Putamen (tissue), 1 donor: ENCODE data around the gene IL12A.
A peak's percentile ranks its signal among the peaks of the same experiment; 100 is the strongest.

Experiments used
- DNase-seq: peaks from one replicate; pipeline ENCODE4 v3.0.0-alpha.2; 2016; ENCODE audit warnings: low spot score

The IL12A gene

DNA sequence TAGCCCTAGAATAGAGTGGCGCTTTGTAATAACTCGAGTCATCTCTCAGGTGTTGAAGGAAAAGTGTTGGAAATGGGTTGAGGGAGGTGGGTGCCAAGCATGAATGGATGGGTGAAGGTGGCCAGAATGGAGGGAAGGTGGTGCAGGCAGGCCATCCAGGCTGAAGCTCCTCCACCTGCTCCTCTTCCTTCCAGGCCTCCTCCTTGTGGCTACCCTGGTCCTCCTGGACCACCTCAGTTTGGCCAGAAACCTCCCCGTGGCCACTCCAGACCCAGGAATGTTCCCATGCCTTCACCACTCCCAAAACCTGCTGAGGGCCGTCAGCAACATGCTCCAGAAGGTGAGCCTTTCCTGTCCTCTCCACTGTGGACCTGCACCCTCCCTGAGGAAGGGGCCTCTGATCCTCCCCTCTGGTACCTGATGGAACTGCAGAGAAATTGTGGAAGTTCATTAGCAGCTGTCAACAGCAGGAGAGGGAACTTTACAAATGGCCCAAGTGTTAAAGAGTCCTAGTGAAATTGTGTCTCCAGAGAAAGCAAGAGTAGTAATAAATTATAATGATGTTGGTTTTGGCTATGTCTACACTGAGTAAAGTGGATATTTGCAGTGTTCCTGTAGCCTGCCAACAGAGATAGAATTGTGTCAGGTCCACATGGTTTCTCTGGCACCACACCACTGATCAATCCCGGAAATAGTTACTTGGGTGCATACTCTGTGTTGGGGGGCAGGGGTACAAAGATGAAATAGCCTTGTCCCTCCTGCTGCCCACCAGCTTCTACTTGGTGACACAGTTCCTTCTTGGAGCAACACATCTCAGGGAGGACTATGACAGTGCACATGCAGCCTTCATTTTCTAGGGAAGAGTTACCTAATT lies 1.6 kb downstream of the IL12A start:
- no peak for DNase-seq

DNA sequence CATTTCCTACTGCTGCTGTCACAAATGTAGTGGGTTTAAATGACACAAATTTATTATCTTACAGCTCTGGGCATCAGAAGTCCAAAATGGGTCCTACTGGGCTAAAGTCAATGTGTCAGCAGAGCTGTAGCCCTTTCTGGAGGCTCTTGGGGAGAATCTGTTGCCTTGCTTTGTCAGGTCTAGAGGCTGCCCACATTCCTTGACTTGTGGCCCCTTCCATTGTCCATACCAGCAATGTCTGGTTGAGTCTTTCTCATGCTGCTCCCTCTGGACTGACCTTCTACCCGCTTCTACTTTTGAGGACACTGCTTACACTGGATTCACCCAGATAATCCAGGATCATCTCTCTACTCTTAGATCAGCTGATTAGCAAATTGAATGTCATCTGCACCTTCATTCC lies 3.0 kb downstream of the IL12A start:
- no peak for DNase-seq

DNA sequence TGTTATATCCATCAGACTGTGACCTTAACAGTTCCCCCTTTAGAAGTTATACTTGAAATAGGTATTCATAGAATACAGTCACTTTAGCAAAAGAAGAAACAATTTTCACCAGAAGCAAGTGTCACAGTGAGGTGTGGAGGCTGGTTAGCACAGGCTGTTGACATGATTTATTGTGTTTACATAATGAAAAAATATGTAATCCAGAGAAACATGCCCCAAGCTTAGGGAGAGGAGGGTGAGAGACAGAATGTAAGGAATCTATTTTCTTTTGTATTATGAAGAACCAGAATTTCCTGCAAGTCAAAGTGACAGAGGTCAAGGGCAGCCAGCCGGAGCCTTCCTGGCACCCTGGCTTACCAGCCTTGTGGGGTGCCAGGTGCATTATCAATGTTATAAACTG lies 4.0 kb downstream of the IL12A start:
- DNase-seq = no peak

DNA sequence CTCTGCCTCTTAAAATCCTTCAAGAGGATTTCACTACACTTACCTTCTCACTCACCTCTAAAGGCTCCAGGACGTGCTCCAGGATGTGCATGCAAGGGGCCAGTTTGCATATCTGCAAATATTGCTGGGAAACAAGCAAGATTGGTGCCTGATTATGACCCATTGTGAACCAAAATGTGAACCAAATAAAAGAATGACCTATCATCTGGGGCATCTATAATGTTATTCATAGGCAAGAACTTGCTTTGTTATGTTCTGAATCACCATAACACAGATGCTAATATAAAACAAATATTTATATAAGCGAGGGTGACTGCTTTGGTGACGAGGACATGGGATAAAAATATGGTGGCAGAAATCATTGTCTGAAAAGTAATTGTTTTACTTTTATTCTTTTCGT lies 5.5 kb downstream of the IL12A start:
- no peak for DNase-seq

DNA sequence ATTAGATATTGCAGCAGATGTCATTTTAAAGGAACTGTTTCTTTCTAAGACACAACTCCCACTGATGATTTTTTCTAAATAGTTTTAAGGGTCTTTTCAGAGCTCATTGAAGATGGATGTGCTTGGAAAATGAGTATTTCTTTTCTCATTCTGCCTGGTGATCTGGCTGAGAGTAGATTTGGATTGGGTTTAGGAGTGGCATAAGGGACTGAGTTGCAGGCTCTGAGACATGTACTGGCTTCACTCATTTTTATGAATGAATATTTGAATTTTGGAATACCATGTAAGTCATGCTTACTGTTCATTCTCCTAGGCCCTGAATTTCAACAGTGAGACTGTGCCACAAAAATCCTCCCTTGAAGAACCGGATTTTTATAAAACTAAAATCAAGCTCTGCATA lies 6.5 kb downstream of the IL12A start:
- DNase-seq = no peak

DNA sequence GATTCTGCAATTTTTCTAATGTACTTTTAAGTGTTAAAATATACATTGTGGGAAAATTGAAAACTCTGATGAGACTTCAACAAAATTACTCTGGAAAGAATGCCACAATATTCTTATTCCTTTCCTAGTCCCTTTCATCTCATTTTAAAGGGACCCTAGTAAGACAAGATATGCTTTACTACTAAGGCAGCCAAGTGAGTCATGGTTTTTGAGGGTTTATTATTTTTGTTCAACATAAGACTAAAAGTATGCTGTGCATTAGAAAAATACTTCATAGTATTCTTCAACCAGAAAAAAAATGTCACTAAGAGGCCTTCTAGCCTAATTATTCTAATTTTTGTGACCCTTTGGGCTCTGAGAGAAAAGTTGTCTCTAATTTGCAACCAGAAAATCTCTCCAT lies 7.4 kb downstream of the IL12A start:
- no peak for DNase-seq

DNA sequence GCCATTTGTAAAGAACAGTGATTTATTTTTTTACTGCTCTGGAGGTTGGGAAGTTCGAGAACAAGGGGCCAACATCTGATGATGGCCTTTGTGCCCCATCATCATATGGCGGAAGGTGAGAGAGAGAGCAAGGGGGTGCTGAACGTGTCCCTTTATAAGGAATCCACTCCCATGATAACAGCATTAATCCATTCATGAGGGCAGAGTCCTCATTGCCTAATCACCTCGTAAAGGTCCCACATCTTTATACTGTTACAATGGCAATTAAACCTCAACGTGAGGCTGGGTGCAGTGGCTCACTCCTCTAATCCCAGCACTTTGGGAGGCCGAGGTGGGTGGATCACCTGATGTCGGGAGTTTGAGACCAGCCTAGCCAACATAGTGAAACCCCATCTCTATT lies 8.3 kb downstream of the IL12A start:
- DNase-seq = no peak

DNA sequence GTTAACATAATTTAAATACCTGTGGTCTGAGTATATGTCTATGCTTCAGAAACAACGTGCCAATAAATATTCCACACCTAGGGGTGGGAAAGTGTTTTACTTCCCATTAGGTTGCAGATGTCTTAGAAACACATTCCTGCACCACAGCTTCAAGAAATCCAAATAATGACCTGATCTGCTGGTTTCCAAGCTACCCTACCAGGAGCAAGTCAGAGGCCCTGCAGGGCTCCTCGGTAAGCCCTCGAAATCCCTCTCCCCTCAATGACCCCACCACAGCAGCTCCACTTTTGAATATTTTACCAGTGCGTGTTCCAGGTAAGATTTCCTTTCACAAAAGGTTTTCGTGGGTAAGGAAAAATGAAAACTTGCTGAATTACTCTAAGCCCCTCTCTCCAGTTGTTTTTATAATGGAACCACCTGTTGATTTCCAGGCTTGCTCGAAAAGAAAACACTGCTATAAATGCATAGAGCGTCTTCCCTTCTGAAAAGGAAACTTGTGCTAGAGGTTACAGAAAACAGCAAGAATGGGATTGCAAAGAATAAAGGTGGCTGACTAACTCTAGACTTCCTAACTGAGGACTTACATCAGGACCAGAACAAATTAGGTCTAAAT lies 12.6 kb downstream of the IL12A start:
- no peak for DNase-seq

DNA sequence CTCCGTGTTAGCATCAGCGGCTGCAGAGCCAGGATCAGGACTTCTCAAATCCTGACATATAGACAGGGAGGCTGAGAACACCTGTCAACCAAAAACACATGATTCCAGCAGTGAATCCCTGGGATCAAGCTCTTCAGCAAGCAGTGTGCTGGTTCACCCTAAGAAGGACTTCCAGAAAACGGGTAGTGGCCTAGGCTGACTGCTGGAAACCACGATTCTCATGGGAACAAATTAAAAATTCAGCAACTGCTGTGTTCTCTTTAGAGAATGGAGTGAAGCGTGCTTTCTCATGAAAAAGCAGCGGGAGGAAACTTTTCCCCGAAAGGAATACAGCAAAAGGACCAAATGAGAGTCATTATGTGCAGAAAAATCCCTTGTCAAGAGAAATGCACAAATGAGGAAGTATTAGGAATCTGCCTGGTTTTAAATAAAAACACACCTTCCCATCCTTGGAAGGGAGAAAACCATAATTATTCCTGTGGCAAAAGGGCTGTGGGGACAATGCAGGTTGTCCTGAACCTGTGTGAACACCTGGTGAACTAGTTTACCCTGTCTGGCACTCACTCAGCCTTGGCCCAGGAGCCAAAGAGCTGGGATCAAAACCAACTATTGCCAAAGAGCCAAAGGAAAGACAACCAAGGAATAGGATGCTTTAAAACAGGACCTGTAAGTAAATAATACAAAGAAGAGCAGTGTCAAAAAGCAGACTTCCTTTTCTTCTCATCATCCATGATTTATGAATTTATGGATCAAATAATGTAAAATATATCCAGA lies 13.4 kb downstream of the IL12A start:
- no peak for DNase-seq

DNA sequence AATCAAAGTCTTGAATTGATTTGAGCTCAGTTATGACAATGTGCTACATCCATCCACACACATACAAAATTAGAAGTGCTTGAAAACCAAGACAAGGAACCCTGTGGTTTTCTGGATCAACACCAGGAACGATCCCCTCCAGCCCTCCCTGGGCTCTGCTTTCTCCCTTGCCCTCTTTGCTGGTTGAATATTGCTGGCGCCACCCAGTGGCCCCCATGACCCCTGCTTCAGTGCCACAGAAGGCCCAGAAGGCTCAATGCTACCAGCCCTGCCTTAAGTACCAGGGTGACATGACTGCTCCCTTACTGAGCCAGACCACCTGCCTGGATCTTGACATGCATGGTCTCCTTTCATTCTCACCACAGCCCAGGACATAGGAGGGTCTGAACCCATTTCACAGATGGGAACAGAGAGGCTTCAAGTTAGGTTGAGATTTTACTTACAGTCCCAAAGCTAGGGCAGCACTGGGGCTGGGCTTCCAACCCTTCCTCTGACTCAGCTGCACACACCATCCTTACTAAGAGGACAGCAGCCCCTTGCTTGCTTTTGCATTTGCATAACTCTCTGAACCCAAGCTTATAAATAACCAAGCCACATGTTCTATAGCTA lies 15.0 kb downstream of the IL12A start:
- DNase-seq = peak; percentile 73

DNA sequence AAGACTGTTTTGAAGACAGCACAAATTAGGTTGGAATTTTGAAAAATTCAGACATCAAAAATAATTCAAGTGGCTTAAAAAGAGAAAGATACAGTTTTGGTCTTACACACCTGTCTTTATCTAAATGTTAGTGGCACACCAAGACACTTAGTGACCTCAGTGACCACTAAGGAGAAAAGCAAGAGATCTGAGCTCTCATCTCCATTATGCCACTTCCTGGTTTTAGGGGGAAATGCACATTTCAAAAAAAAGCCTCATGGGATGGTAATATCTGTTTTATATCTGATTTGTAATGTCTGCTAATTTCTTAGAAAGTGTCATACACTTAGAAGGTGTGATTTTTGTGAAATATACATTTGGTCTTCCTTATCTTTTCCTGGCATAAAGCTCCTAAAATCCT lies 16.4 kb downstream of the IL12A start:
- DNase-seq = no peak

DNA sequence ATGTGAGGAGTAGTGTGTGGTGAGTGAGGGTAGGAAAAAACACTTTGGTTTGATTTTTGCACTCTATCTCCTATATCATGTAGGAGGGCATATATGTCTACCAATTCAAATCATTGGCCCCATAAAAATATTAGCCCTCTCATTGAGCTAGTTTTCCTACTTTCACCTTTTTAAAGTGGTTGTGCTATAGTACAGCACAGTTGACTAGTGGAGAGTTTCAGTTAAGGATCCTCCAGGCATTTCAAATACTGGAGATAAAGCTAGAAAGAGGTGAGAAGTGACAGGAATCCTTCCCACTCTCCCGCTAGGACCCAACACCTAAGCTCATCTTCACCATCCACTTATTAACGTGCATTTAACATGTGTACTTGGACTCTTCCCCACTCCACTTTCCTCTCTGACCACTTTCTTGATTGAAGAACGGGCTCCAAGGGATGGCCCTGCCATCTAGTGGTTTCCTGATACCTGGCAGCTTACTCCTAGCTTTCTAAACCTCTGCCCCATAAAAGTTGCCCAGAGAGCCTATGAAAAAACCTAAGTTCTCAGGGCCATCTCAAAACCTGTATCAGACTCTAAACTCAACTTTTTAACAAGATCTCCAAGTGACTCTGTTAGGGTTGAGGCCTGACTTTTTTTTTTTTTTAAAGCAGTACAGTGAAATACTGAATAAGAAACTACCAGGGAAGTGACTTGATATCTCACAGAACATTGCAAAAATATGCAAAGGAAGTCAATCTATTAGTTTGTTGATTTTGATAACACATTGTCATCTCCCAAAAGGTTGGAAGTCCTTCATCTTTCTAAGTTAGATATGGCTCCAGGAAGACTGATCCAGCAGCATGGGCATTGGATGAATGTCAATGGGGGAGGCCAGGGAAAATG lies 17.9 kb downstream of the IL12A start:
- peak; percentile 59 for DNase-seq

DNA sequence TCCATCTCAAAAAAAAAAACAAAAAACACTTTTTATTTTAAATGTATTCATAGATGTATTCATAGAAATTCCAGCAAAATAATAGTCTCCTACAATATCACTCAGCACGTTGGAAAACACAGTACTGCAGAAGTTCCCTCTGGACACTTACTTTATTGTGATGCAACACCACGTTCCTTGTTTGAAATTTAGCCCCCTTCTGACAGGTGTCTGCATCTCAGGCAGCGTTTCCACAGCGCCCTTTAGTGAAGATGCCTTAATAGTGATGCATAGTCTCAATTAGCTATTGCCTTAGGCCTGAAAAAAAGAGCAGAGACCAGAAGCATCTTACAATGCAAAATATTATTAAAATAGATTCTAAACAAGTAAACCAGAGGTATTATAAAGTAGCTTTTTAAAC lies 20.3 kb downstream of the IL12A start:
- DNase-seq = no peak

DNA sequence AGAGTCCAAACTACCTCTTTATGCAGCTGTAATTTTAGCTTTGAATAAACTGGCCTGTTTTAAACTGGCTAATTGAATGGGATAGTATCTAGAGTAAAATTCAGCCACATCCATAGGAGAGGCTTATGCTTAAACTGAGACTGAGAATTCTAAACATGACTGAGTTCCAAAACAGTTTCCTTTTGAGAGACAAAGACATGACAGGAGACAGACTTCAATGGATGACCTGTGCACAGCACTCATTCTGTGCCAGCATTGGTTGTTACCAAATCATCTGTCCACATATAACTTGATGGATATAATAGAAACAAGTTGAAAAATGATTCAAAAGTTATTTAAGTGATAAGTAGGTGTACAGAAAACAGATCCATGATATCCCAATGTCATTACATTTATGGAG lies 20.9 kb downstream of the IL12A start:
- DNase-seq = no peak

DNA sequence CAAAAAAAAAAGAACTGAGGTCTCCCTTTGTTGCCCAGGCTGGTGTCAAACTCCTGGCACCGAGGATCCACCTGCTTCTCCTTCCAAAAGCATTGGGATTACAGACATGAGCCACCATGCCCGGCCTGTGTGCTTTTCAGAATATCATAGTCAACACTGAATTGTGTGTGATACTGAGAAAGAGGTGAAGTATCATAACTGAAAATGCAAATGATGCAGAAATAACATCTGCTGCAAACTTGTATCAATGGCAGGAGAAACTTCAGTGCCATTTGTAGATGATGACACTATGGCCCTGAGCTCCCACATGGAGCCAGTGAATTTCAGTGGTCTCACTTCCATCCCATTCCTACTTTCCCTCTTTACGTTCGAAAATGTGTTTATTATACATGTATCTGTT lies 21.9 kb downstream of the IL12A start:
- no peak for DNase-seq

DNA sequence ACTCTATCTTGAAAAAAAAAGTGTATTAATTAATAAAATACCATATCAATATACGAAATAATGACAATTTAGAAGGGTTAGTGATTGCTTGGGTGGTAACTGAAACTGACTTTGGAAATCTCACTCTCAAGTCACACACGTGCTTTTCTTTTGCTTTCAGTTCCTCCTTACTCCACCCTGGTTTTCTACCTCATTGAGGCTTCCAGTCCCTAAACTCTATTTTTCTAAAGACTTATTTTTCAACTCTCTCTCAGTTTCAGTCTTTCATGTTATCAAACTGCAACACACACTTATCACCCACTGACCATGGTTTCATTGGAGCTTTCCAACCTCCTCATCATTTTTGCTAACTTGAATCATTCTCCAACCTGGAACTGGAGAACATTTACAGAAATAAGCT lies 23.5 kb downstream of the IL12A start:
- DNase-seq = no peak

DNA sequence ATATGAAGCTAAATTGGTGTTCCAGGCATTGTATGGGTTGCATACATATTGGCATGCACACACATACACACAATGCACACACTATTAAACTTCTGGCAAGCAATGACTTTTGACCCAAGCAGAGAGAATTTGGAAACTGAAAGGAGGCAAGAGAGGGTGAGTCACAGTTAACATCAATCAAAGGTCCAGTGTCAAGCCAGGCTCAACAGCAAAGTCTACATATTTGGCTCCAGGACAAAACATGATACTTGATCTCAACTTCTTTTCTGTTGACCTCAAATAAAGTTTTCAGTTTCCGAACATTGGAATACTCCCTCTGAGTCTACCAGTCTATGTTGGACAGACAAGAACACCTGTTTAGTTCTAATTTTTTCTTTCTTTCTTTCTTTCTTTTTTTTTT lies 28.3 kb downstream of the IL12A start:
- DNase-seq = no peak

DNA sequence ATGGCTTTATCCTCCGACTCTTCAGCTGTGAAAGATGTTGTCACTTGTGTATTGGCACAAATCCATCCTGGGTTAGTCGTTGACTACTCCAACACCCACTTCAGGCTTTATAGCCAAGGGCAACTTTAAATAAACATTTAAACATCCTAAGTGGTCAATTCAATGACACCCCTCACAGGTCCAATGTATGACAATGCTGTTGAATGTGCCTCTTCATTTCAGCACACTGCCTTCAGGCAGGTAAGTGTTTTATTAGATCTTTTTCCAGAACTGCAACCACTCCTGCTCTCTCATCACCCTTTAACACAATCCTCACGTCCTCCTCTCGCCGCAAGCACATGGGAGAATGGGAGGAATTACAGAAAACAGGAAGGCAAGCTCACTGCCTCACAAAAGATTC lies 30.3 kb downstream of the IL12A start:
- no peak for DNase-seq

DNA sequence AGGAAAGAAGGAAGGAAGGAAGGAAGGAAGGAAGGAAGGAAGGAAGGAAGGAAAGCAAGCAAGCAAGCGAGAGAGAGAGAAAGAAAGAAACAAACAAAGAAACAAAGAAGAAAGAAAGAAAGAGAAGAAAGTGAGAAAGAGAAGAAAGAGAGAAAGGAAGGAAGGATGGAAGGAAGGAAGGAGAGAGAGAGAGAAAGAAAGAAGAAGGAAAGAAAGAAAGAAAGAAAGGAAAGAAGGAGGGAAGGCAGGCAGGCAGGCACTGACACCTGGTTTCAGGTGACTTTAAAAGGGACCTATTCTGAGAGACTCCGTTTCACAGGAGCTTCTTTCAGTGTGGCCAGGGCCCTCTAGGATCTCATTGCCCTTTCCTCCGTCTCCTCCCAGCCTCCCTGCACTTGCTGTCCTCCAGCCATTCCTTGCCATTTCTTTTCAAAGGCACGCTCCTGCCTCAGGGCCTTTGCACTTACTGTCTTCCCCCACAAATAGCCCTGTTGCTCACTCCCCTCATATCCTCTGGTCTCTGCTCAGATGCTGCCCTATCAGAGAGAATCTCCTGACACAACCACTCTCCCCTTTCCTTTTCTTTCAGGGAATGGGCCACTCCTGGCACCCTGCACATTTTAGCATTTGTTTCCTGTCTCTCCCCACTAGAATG lies 31.5 kb downstream of the IL12A start:
- no peak for DNase-seq

DNA sequence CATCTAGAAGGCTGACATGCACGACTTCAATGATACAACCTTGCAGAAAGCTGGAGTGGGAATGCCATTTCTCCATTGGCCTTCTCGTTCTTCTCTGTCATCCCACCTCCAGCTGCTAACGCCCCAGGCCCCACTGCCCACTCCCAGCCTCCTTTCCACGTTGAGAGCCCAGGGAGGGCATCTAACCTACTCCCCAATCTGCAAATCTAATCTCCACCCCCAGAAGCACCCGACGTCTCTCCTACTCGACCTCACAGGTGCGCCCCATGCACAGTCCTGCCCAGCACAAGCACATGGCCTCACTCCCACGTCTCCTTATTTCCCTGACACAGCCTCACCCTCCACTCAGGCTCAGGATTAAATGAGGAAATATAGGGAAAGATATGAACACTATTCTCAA lies 33.4 kb downstream of the IL12A start:
- no peak for DNase-seq

DNA sequence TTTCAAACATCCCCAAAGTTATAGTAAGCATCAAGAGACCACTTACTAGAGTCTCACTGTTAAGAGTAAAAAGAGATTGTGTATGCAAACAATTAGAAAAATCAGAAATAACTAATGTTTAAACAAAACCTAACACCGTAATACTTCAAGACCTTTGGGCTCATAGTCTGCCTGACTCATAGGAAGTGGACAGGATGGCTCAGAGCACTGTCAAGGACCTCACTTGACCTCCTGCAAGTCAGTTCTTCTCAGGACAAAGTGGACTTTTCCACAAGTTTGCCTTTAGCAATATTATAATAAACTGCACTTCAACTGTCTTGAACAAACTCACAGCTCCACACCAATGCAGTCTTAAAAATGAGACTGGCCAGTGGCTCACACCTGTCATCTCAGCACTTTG lies 34.8 kb downstream of the IL12A start:
- DNase-seq = no peak
